ENCODE measurements around the gene ATP10A. TPM values are rescaled to one million over a fixed set of nuclear protein-coding genes. Genes with fewer than 3 reads are reported as not detected.

Gene ATP10A
- total RNA-seq, 4 donors from 2014 or later, result 8.4 to 19.3 (median 16.5) TPM

DNA sequence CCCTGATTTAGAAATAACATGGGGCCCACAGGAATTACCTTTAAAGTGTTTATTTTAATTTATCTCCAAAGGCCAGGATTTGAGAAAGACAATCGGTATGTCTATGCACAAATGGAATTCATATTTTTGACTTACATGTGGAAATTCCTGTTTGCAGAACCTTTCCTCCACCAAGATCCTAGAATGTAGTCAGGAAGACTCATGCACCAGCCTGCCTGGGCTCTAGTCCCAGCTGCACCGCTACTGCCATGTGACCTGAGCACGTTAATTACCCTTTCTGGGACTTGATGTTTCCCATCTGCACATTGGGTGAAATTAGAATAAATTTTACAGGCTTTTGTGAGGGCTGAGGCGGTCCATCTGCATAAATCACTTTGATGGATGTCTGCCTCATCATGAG, 194.2 kb downstream of the ATP10A start:
- no peak for DNase-seq (ENCODE audit: low spot score)
- TF ChIP-seq, protein P1, sequence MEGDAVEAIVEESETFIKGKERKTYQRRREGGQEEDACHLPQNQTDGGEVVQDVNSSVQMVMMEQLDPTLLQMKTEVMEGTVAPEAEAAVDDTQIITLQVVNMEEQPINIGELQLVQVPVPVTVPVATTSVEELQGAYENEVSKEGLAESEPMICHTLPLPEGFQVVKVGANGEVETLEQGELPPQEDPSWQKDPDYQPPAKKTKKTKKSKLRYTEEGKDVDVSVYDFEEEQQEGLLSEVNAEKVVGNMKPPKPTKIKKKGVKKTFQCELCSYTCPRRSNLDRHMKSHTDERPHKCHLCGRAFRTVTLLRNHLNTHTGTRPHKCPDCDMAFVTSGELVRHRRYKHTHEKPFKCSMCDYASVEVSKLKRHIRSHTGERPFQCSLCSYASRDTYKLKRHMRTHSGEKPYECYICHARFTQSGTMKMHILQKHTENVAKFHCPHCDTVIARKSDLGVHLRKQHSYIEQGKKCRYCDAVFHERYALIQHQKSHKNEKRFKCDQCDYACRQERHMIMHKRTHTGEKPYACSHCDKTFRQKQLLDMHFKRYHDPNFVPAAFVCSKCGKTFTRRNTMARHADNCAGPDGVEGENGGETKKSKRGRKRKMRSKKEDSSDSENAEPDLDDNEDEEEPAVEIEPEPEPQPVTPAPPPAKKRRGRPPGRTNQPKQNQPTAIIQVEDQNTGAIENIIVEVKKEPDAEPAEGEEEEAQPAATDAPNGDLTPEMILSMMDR (IDR thresholded peaks at IDR 0.05), result no peak

DNA sequence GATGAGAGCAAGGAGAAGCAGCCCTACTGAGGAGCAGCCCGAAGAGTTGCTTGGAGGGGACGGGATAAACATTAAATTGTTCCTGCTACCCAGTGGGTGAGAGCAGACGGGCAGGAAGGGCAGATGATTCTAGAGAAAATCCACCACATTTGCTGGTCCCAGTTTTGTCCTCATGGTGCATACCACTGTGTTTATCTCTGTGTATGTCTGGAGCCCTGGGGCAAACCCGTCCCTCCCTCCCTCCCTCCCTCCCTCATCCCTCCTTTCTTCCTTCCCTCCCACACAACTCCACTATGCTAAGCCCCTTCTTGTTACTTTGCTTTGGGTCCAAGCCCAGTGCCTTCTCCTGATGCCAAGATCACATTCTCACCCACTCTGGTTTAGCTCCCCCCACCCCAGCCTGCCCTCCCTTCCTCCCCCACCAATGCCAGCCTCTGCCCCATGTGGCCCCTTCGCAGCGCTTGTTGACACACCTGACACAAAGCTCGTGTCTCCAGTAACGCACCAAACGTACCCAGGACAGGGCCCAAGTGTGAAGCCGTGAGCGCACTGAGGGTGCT, 194.8 kb downstream of the ATP10A start:
- TF ChIP-seq, protein P1 (IDR thresholded peaks at IDR 0.05), result no peak

More for the DNA sequence above, 194.2 kb downstream of the ATP10A start:
- ATAC-seq (ENCODE audit: low FRiP score), result no peak

DNA sequence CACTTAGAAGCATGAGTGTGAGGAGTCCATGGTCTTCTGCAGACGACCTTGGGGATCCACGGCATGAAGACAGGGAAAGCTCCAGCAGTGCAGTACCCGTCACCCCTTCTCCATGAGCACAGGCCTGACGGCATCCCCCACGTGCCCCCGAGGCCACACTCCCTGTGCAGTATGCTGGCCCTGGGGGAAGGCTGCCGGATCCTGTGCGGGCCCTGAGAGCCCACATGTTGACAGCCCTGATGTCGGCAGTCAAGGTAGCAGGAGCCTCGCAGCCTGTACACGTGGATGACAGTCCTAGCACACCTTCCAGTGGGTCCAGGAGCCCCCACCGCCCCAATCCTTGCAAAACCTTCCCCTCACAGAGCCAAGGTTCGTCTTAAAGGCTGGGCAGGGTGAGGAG, 195.3 kb downstream of the ATP10A start:
- no peak for DNase-seq (ENCODE audit: low spot score)
- ATAC-seq (ENCODE audit: low FRiP score), result no peak
- TF ChIP-seq, protein P1 (IDR thresholded peaks at IDR 0.05), result no peak

More for the DNA sequence above, 194.8 kb downstream of the ATP10A start:
- DNase-seq (ENCODE audit: low spot score), result no peak
- no peak for ATAC-seq (ENCODE audit: low FRiP score)

DNA sequence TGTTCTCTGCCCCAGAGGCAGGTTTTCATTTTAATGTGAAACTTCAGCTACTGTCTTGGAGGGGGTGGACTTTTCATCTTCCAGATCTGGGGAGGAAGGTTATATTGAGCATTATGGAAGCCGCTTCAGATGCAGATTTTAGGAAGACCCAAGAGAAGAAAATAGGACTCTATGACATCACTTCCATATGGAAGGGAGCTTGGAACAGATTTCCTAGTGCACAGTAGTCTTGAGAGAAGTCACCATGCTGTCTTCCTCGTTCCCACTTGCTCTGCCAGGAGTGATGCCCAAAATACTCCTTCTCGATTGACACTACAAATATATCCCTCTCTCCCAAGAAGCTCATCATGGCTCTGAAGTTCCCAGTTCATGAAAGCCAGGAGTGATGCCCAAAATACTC, 197.2 kb downstream of the ATP10A start:
- DNase-seq (ENCODE audit: low spot score) (no peak), ATAC-seq (ENCODE audit: low FRiP score) (no peak)
- TF ChIP-seq, protein P1 (IDR thresholded peaks at IDR 0.05), result no peak

DNA sequence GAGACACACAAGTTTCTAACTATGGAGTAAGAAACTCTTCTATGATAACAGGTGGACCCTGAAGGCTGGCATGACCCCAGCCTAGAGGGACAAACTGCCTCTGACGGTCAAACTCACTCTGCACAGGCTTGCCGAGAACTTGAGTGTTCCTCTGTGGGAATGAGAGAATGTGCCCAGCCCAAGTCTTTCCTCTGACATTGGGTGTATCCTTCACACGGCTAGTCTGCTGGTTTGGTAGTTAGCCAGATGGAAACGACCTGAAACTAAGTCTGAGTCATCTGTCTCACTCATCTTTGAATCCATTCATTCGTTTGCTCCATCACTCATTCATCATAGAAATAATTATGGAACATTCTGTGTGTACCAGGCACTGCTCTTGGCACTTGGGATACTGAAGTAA, 198.4 kb downstream of the ATP10A start:
- TF ChIP-seq, protein P1 (IDR thresholded peaks at IDR 0.05), result no peak
- ATAC-seq (ENCODE audit: low FRiP score) (no peak), DNase-seq (ENCODE audit: low spot score) (no peak)

DNA sequence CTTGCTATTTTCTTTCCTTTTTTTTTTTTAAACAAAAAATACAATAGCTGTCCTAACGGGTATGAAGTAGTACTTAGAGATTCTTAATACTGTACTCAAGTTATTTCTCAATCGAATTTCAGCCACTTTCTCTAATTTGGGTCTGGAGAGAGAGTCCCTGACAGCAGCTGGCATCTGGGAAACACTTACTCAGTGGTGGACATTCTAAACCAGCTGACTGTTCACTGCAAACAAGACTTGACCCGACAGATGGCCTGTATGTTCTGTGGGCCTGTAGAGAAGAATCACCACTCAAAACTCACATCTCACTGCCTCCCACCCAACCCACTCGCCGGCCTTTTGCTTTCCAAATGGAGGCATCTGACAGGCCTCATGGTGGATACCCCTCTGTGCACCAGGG, 199.6 kb downstream of the ATP10A start:
- DNase-seq (ENCODE audit: low spot score), result no peak
- no peak for ATAC-seq (ENCODE audit: low FRiP score)
- TF ChIP-seq, protein P1 (IDR thresholded peaks at IDR 0.05), result no peak

DNA sequence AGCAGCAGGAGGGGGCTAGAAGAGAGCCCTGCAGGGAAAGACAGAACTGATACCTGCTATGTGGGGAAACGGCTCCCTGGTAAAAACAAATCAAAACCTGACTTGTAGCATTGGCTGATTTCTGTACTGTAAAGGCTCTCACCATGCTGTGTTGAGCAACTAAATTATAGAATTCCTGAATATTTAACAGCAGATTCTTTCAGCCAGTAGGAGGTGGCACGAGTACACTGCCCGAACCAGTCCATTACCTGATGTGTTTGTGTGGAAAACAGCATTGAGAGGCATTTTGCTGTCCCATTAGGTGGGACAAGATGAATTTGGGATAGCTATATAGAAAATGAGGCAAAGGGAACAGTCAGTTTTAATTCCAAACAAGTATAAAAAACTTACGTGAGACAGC, 201.2 kb downstream of the ATP10A start:
- ATAC-seq (ENCODE audit: low FRiP score) (no peak), DNase-seq (ENCODE audit: low spot score) (no peak)
- TF ChIP-seq, protein P1 (IDR thresholded peaks at IDR 0.05), result no peak
